ENCODE measurements around the gene TIAL1.

TIAL1 gene

GRCh38 chr10:119596537-119597404 lies at the start of gene TIAL1:
TIAL1 (minus strand) TSS chr10:119596964; CDS start chr10:119596465, 499 bp downstream.
- peak within 1 kb of the TSS; percentile 98 for H3K27ac ChIP-seq (ENCODE audit: low read depth, low read length)
- H3K9me3 ChIP-seq (ENCODE audit: low read length): no peaks in the 10 kb centered on the region
- peak within 1 kb of the TSS; percentile 89 to 94 for H3K4me3 ChIP-seq (ENCODE audit: low read depth in 1 of 2, low read length in 2 of 2)
- peak within 1 kb of the TSS; percentile 67 for H3K9ac ChIP-seq (ENCODE audit: low read length)
- H3K4me1 ChIP-seq (ENCODE audit: insufficient read depth, low read length): peaks cover 45% of the 10 kb centered on the region
- H3K27me3 ChIP-seq (ENCODE audit: control insufficient read depth in 1 of 2, insufficient read depth in 2 of 2, low read length in 2 of 2): no peaks in the 10 kb centered on the region
- no peaks in the 10 kb centered on the region for H3K36me3 ChIP-seq (ENCODE audit: insufficient read depth, low read length)

GRCh38 chr10:119644994-119645393 lies 48.2 kb upstream of the TIAL1 start:
- no peak overlapping the region for H3K27ac ChIP-seq (ENCODE audit: low read depth, low read length)
- no peaks in the 10 kb centered on the region for H3K27me3 ChIP-seq (ENCODE audit: control insufficient read depth in 1 of 2, insufficient read depth in 2 of 2, low read length in 2 of 2)
- no peaks in the 10 kb centered on the region for H3K4me1 ChIP-seq (ENCODE audit: insufficient read depth, low read length)
- no peaks in the 10 kb centered on the region for H3K9me3 ChIP-seq (ENCODE audit: low read length)
- H3K4me3 ChIP-seq (ENCODE audit: low read depth in 1 of 2, low read length in 2 of 2): no peak overlapping the region
- H3K36me3 ChIP-seq (ENCODE audit: insufficient read depth, low read length): no peaks in the 10 kb centered on the region
- H3K9ac ChIP-seq (ENCODE audit: low read length): no peak overlapping the region

- Histone ChIP-seq H3K27me3 (ENCODE audit: control insufficient read depth in 1 of 2, insufficient read depth in 2 of 2, low read length in 2 of 2) (no peaks in the 10 kb centered on the region), H3K4me3 (ENCODE audit: low read depth in 1 of 2, low read length in 2 of 2) (no peak overlapping the region), H3K27ac (ENCODE audit: low read depth, low read length) (no peak overlapping the region), H3K9me3 (ENCODE audit: low read length) (no peaks in the 10 kb centered on the region), H3K9ac (ENCODE audit: low read length) (no peak overlapping the region), H3K36me3 (ENCODE audit: insufficient read depth, low read length) (no peaks in the 10 kb centered on the region), H3K4me1 (ENCODE audit: insufficient read depth, low read length) (no peaks in the 10 kb centered on the region)
These were observed 47.5 kb upstream of the TIAL1 start for GRCh38 chr10:119644205-119644814.

GRCh38 chr10:119643306-119644204 lies 46.8 kb upstream of the TIAL1 start:
- H3K36me3 ChIP-seq (ENCODE audit: insufficient read depth, low read length): no peaks in the 10 kb centered on the region
- H3K9ac ChIP-seq (ENCODE audit: low read length): no peak overlapping the region
- no peaks in the 10 kb centered on the region for H3K27me3 ChIP-seq (ENCODE audit: control insufficient read depth in 1 of 2, insufficient read depth in 2 of 2, low read length in 2 of 2)
- H3K4me3 ChIP-seq (ENCODE audit: low read depth in 1 of 2, low read length in 2 of 2): no peak overlapping the region
- no peaks in the 10 kb centered on the region for H3K4me1 ChIP-seq (ENCODE audit: insufficient read depth, low read length)
- no peaks in the 10 kb centered on the region for H3K9me3 ChIP-seq (ENCODE audit: low read length)
- no peak overlapping the region for H3K27ac ChIP-seq (ENCODE audit: low read depth, low read length)

GRCh38 chr10:119642556-119643111 lies 45.9 kb upstream of the TIAL1 start:
- Histone ChIP-seq H3K9me3 (ENCODE audit: low read length) (no peaks in the 10 kb centered on the region), H3K36me3 (ENCODE audit: insufficient read depth, low read length) (no peaks in the 10 kb centered on the region)

GRCh38 chr10:119640875-119641526 lies 44.2 kb upstream of the TIAL1 start:
- Histone ChIP-seq H3K4me3 (ENCODE audit: low read depth in 1 of 2, low read length in 2 of 2) (no peak overlapping the region), H3K36me3 (ENCODE audit: insufficient read depth, low read length) (no peaks in the 10 kb centered on the region), H3K9me3 (ENCODE audit: low read length) (no peaks in the 10 kb centered on the region), H3K27ac (ENCODE audit: low read depth, low read length) (no peak overlapping the region), H3K4me1 (ENCODE audit: insufficient read depth, low read length) (no peaks in the 10 kb centered on the region), H3K27me3 (ENCODE audit: control insufficient read depth in 1 of 2, insufficient read depth in 2 of 2, low read length in 2 of 2) (no peaks in the 10 kb centered on the region), H3K9ac (ENCODE audit: low read length) (no peak overlapping the region)

More at GRCh38 chr10:119642556-119643111, 45.9 kb upstream of the TIAL1 start:
- H3K4me3 ChIP-seq (ENCODE audit: low read depth in 1 of 2, low read length in 2 of 2): no peak overlapping the region
- H3K27ac ChIP-seq (ENCODE audit: low read depth, low read length): no peak overlapping the region
- no peaks in the 10 kb centered on the region for H3K27me3 ChIP-seq (ENCODE audit: control insufficient read depth in 1 of 2, insufficient read depth in 2 of 2, low read length in 2 of 2)
- no peaks in the 10 kb centered on the region for H3K4me1 ChIP-seq (ENCODE audit: insufficient read depth, low read length)
- no peak overlapping the region for H3K9ac ChIP-seq (ENCODE audit: low read length)

GRCh38 chr10:119640384-119640783 lies 43.6 kb upstream of the TIAL1 start:
- H3K4me1 ChIP-seq (ENCODE audit: insufficient read depth, low read length): no peaks in the 10 kb centered on the region
- H3K27ac ChIP-seq (ENCODE audit: low read depth, low read length): no peak overlapping the region
- no peaks in the 10 kb centered on the region for H3K27me3 ChIP-seq (ENCODE audit: control insufficient read depth in 1 of 2, insufficient read depth in 2 of 2, low read length in 2 of 2)
- no peak overlapping the region for H3K9ac ChIP-seq (ENCODE audit: low read length)
- no peak overlapping the region for H3K4me3 ChIP-seq (ENCODE audit: low read depth in 1 of 2, low read length in 2 of 2)
- H3K9me3 ChIP-seq (ENCODE audit: low read length): no peaks in the 10 kb centered on the region
- no peaks in the 10 kb centered on the region for H3K36me3 ChIP-seq (ENCODE audit: insufficient read depth, low read length)

- no peaks in the 10 kb centered on the region for H3K36me3 ChIP-seq (ENCODE audit: insufficient read depth, low read length)
- H3K4me1 ChIP-seq (ENCODE audit: insufficient read depth, low read length): no peaks in the 10 kb centered on the region
- no peaks in the 10 kb centered on the region for H3K9me3 ChIP-seq (ENCODE audit: low read length)
- H3K4me3 ChIP-seq (ENCODE audit: low read depth in 1 of 2, low read length in 2 of 2): no peak overlapping the region
- H3K27ac ChIP-seq (ENCODE audit: low read depth, low read length): no peak overlapping the region
- H3K9ac ChIP-seq (ENCODE audit: low read length): no peak overlapping the region
- no peaks in the 10 kb centered on the region for H3K27me3 ChIP-seq (ENCODE audit: control insufficient read depth in 1 of 2, insufficient read depth in 2 of 2, low read length in 2 of 2)
These were observed 42.2 kb upstream of the TIAL1 start for GRCh38 chr10:119638982-119639381.

- H3K9ac ChIP-seq (ENCODE audit: low read length): no peak overlapping the region
- no peak overlapping the region for H3K4me3 ChIP-seq (ENCODE audit: low read depth in 1 of 2, low read length in 2 of 2)
- no peaks in the 10 kb centered on the region for H3K36me3 ChIP-seq (ENCODE audit: insufficient read depth, low read length)
- no peak overlapping the region for H3K27ac ChIP-seq (ENCODE audit: low read depth, low read length)
- H3K27me3 ChIP-seq (ENCODE audit: control insufficient read depth in 1 of 2, insufficient read depth in 2 of 2, low read length in 2 of 2): no peaks in the 10 kb centered on the region
- no peaks in the 10 kb centered on the region for H3K9me3 ChIP-seq (ENCODE audit: low read length)
- H3K4me1 ChIP-seq (ENCODE audit: insufficient read depth, low read length): no peaks in the 10 kb centered on the region
These were observed 40.9 kb upstream of the TIAL1 start for GRCh38 chr10:119637631-119638030.

GRCh38 chr10:119634219-119634544 lies 37.4 kb upstream of the TIAL1 start:
- H3K4me1 ChIP-seq (ENCODE audit: insufficient read depth, low read length): no peaks in the 10 kb centered on the region
- no peaks in the 10 kb centered on the region for H3K27me3 ChIP-seq (ENCODE audit: control insufficient read depth in 1 of 2, insufficient read depth in 2 of 2, low read length in 2 of 2)
- no peaks in the 10 kb centered on the region for H3K36me3 ChIP-seq (ENCODE audit: insufficient read depth, low read length)
- no peak overlapping the region for H3K9ac ChIP-seq (ENCODE audit: low read length)
- no peak overlapping the region for H3K27ac ChIP-seq (ENCODE audit: low read depth, low read length)
- no peak overlapping the region for H3K4me3 ChIP-seq (ENCODE audit: low read depth in 1 of 2, low read length in 2 of 2)
- H3K9me3 ChIP-seq (ENCODE audit: low read length): no peaks in the 10 kb centered on the region

All from muscle layer of colon (tissue), 2 donors.